Left ventricle myocardium inferior (tissue), 1 donor: ENCODE results near the gene GPR157. TPM values are rescaled to one million over a fixed set of nuclear protein-coding genes. Genes with fewer than 3 reads are reported as not detected.
"Not testable (repeated sequence)": the region's sequence is repeated elsewhere in the genome, so short reads cannot be mapped to it uniquely, and the experiment has no call there.

Source experiments
- DNase-seq: peaks from one replicate; pipeline ENCODE4 v3.0.0-alpha.2; 2020
- H3K27ac ChIP-seq: fragments of 200-600 bp; replicated peaks from 2 replicates; pipeline ENCODE4 v1.8.0; 2021
- H3K27me3 ChIP-seq: fragments of 200-600 bp; 2 replicates; pipeline ENCODE4 v1.8.0; 2021; ENCODE audit warnings: low read depth
- H3K36me3 ChIP-seq: fragments of 200-600 bp; 2 replicates; pipeline ENCODE4 v1.8.0; 2021
- H3K4me1 ChIP-seq: fragments of 200-600 bp; 2 replicates; pipeline ENCODE4 v1.8.0; 2021
- H3K4me3 ChIP-seq: fragments of 200-600 bp; 2 replicates; pipeline ENCODE4 v1.8.0; 2021; ENCODE audit warnings: mild to moderate bottlenecking, moderate library complexity
- H3K9me3 ChIP-seq: fragments of 200-600 bp; replicated peaks from 2 replicates; pipeline ENCODE4 v1.8.0; 2021
- CTCF ChIP-seq: fragments of 200-600 bp; IDR thresholded peaks from 2 replicates; pipeline ENCODE4 v1.8.0; 2021; ENCODE audit warnings: antibody characterized with exemption, mild to moderate bottlenecking, borderline replicate concordance
- intact Hi-C: fragments of 100-400 bp; cut with micrococcal nuclease; formaldehyde crosslinking; loops from one replicate; pipeline ENCODE4 v1.11.0; 2022
- total RNA-seq: library from RNA; stranded (reverse); fragmentation: NEBNext Ultra II Directional; extraction: Animal tissue kit (Norgen Biotek cat#: 25700); gene quantifications from one replicate; pipeline ENCODE4 v1.2.1, GENCODE V29; 2021
- donor health status: DM: no; HTN: yes; CAD: no; lungs with severe emphysema.

Gene GPR157
- total RNA-seq, 1 donor from 2014 or later: 48.4 TPM

- Histone ChIP-seq H3K9me3 (no peaks in the 10 kb centered on the region), H3K36me3 (no peaks in the 10 kb centered on the region), H3K4me3 (no peak overlapping the region), H3K27me3 (no peaks in the 10 kb centered on the region), H3K4me1 (peaks cover 48% of the 10 kb centered on the region), H3K27ac (no peak overlapping the region)
- TF ChIP-seq CTCF: no peak
- no peak for DNase-seq
- intact Hi-C loops: no loop called here
Measured at GRCh38 chr1:9161342-9161741, 32.4 kb upstream of the GPR157 start.

GRCh38 chr1:9160079-9160717, 31.3 kb upstream of the GPR157 start:
- Histone ChIP-seq H3K27ac (no peak overlapping the region), H3K4me3 (no peak overlapping the region), H3K27me3 (no peaks in the 10 kb centered on the region), H3K9me3 (no peaks in the 10 kb centered on the region), H3K36me3 (no peaks in the 10 kb centered on the region), H3K4me1 (peaks cover 37% of the 10 kb centered on the region)
- no peak for DNase-seq
- no peak for TF ChIP-seq CTCF
- intact Hi-C loops: no loop called here

- Histone ChIP-seq H3K4me3 (no peak overlapping the region), H3K36me3 (no peaks in the 10 kb centered on the region), H3K27ac (no peak overlapping the region), H3K9me3 (no peaks in the 10 kb centered on the region), H3K4me1 (peaks cover 16% of the 10 kb centered on the region), H3K27me3 (no peaks in the 10 kb centered on the region)
- TF ChIP-seq CTCF: no peak
- DNase-seq: no peak
- intact Hi-C loops: no loop called here
Measured at GRCh38 chr1:9155879-9156278, 27.0 kb upstream of the GPR157 start.

GRCh38 chr1:9155405-9155804, 26.5 kb upstream of the GPR157 start:
- intact Hi-C loops, H3K36me3 ChIP-seq, DNase-seq, H3K4me3 ChIP-seq, H3K9me3 ChIP-seq, H3K27me3 ChIP-seq, H3K27ac ChIP-seq: not testable (repeated sequence)
- peaks cover 20% of the 10 kb centered on the region for H3K4me1 ChIP-seq

GRCh38 chr1:9153152-9153551, 24.2 kb upstream of the GPR157 start:
- no peak for DNase-seq
- TF ChIP-seq CTCF: no peak
- Histone ChIP-seq H3K9me3 (no peaks in the 10 kb centered on the region), H3K27me3 (no peaks in the 10 kb centered on the region), H3K27ac (peak overlapping the region; percentile 85), H3K4me1 (peaks cover 40% of the 10 kb centered on the region), H3K4me3 (no peak overlapping the region), H3K36me3 (no peaks in the 10 kb centered on the region)
- intact Hi-C loops: no loop called here

GRCh38 chr1:9152535-9152934, 23.6 kb upstream of the GPR157 start:
- intact Hi-C loops: no loop called here

More at GRCh38 chr1:9152535-9152934, 23.6 kb upstream of the GPR157 start:
- Histone ChIP-seq H3K27me3 (no peaks in the 10 kb centered on the region), H3K4me3 (no peak overlapping the region), H3K9me3 (no peaks in the 10 kb centered on the region), H3K4me1 (peaks cover 40% of the 10 kb centered on the region), H3K27ac (peak overlapping the region; percentile 85), H3K36me3 (no peaks in the 10 kb centered on the region)
- no peak for TF ChIP-seq CTCF
- DNase-seq: no peak
